Ureter (tissue), 1 donor: ENCODE data around the gene RIPPLY2. TPM values are rescaled to one million over a fixed set of nuclear protein-coding genes. Genes with fewer than 3 reads are reported as not detected.
"Not testable (repeated sequence)": the region's sequence is repeated elsewhere in the genome, so short reads cannot be mapped to it uniquely, and the experiment has no call there.

Source experiments
- DNase-seq: peaks from one replicate; pipeline ENCODE4 v3.0.0-alpha.2; 2020; ENCODE audit warnings: low spot score
- total RNA-seq: library from RNA; stranded (reverse); gene quantifications from one replicate; pipeline ENCODE4 v1.2.4, GENCODE V29; 2023
- donor health status: DM: yes; HTN: yes; CAD: no.

Gene RIPPLY2
- total RNA-seq, 1 donor from 2014 or later: 0.86 TPM

- no peak for DNase-seq
These were observed 7.2 kb downstream of the RIPPLY2 start for GRCh38 chr6:83860359-83860755.

GRCh38 chr6:83860782-83861495 lies 7.8 kb downstream of the RIPPLY2 start:
- DNase-seq: no peak

GRCh38 chr6:83862776-83863471 lies 9.8 kb downstream of the RIPPLY2 start:
- DNase-seq: no peak

- no peak for DNase-seq
These were observed 13.9 kb downstream of the RIPPLY2 start for GRCh38 chr6:83867043-83867442.

- DNase-seq: no peak
These were observed 14.5 kb downstream of the RIPPLY2 start for GRCh38 chr6:83867527-83868161.

GRCh38 chr6:83868639-83869038 lies 15.5 kb downstream of the RIPPLY2 start:
- DNase-seq: no peak

- DNase-seq: no peak
These were observed 17.5 kb downstream of the RIPPLY2 start for GRCh38 chr6:83870649-83871048.

- DNase-seq: no peak
These were observed 19.4 kb downstream of the RIPPLY2 start for GRCh38 chr6:83872386-83873118.

- no peak for DNase-seq
These were observed 20.7 kb downstream of the RIPPLY2 start for GRCh38 chr6:83873869-83874268.

- DNase-seq: no peak
These were observed 22.7 kb downstream of the RIPPLY2 start for GRCh38 chr6:83875843-83876242.

- DNase-seq: no peak
These were observed 25.9 kb downstream of the RIPPLY2 start for GRCh38 chr6:83878902-83879644.

GRCh38 chr6:83879746-83880145 lies 26.6 kb downstream of the RIPPLY2 start:
- DNase-seq: no peak

- no peak for DNase-seq
These were observed 30.1 kb downstream of the RIPPLY2 start for GRCh38 chr6:83883240-83883639.

GRCh38 chr6:83884523-83884922 lies 31.4 kb downstream of the RIPPLY2 start:
- DNase-seq: no peak

GRCh38 chr6:83885984-83886383 lies 32.8 kb downstream of the RIPPLY2 start:
- DNase-seq: no peak

- DNase-seq: no peak
These were observed 36.5 kb downstream of the RIPPLY2 start for GRCh38 chr6:83889621-83890020.

GRCh38 chr6:83890520-83890919 lies 37.4 kb downstream of the RIPPLY2 start:
- no peak for DNase-seq

- DNase-seq: no peak
These were observed 38.4 kb downstream of the RIPPLY2 start for GRCh38 chr6:83891586-83891985.

GRCh38 chr6:83893024-83893423 lies 39.9 kb downstream of the RIPPLY2 start:
- no peak for DNase-seq

GRCh38 chr6:83897094-83897493 lies 43.9 kb downstream of the RIPPLY2 start:
- DNase-seq: not testable (repeated sequence)

GRCh38 chr6:83901624-83902023 lies 48.5 kb downstream of the RIPPLY2 start:
- DNase-seq: no peak

GRCh38 chr6:83904395-83904794 lies 51.2 kb downstream of the RIPPLY2 start:
- no peak for DNase-seq
